NCI-H2081 (cell line): ENCODE measurements around the gene GLRX3.
A peak's percentile ranks its signal among the peaks of the same experiment; 100 is the strongest.
"Not testable (repeated sequence)": the region's sequence is repeated elsewhere in the genome, so short reads cannot be mapped to it uniquely, and the experiment has no call there.

Experiments
- DNase-seq, 2 experiments: peaks; one replicate each; lab custom pipeline; 2025; lab: John Stamatoyannopoulos, UW

GLRX3 gene

GRCh38 chr10:130136226-130137089, at the start of gene GLRX3:
Gene GLRX3, plus strand, starts transcription at chr10:130136391. Its CDS starts 30 bp downstream, at chr10:130136421.
- peak; percentile 54 to 78 for DNase-seq

GRCh38 chr10:130090565-130090964, 45.6 kb upstream of the GLRX3 start:
- DNase-seq: not testable (repeated sequence)

- DNase-seq: no peak
Observed at GRCh38 chr10:130099344-130099743, 36.8 kb upstream of the GLRX3 start.

- no peak for DNase-seq
Observed at GRCh38 chr10:130105724-130106123, 30.5 kb upstream of the GLRX3 start.

- DNase-seq: not testable (repeated sequence)
Observed at GRCh38 chr10:130108146-130108545, 28.0 kb upstream of the GLRX3 start.

- no peak for DNase-seq
Observed at GRCh38 chr10:130108934-130109604, 27.1 kb upstream of the GLRX3 start.

- DNase-seq: peak; percentile 52 to 58
Observed at GRCh38 chr10:130109796-130110245, 26.4 kb upstream of the GLRX3 start.

- DNase-seq: peak; percentile 83
Observed at GRCh38 chr10:130110246-130111112, 25.7 kb upstream of the GLRX3 start, which contains the start of gene C10orf143. Gene C10orf143, minus strand, starts transcription at chr10:130110830. Its CDS starts 58 bp downstream, at chr10:130110772.

- DNase-seq: peak; percentile 91 to 93
Observed at GRCh38 chr10:130111113-130111851, 24.9 kb upstream of the GLRX3 start.

- DNase-seq: no peak
Observed at GRCh38 chr10:130111852-130112180, 24.4 kb upstream of the GLRX3 start.

GRCh38 chr10:130112821-130113220, 23.4 kb upstream of the GLRX3 start:
- DNase-seq: no peak

- not testable (repeated sequence) for DNase-seq
Observed at GRCh38 chr10:130116942-130117341, 19.2 kb upstream of the GLRX3 start.

GRCh38 chr10:130117535-130117934, 18.7 kb upstream of the GLRX3 start:
- not testable (repeated sequence) for DNase-seq

- no peak for DNase-seq
Observed at GRCh38 chr10:130121486-130122079, 14.6 kb upstream of the GLRX3 start.

- peak in 1 of 2 experiments; percentile 60 for DNase-seq
Observed at GRCh38 chr10:130127364-130128061, 8.7 kb upstream of the GLRX3 start.

GRCh38 chr10:130128062-130128781, 8.0 kb upstream of the GLRX3 start:
- DNase-seq: no peak

GRCh38 chr10:130128922-130129321, 7.3 kb upstream of the GLRX3 start:
- no peak for DNase-seq

- DNase-seq: no peak
Observed at GRCh38 chr10:130135676-130136225, 440 bp upstream of the GLRX3 start.

GRCh38 chr10:130137090-130137448, 878 bp downstream of the GLRX3 start:
- no peak for DNase-seq
